ENCODE measurements around the gene PTPN13. TPM values are rescaled to one million over a fixed set of nuclear protein-coding genes. Genes with fewer than 3 reads are reported as not detected.

Gene PTPN13
- total RNA-seq, 1 experiment from 2014 or later = 107 TPM

GRCh38 chr4:86825511-86825910 lies 231.4 kb downstream of the PTPN13 start:
- no TSS peak for BruUV-seq (replicated peaks)
- Histone ChIP-seq H3K27me3 (replicated peaks; ENCODE audit: insufficient read depth, low read depth, low read length, poor library complexity) (no peaks in the 10 kb centered on the region), H3K27ac (ENCODE audit: low read depth, low read length, poor library complexity, severe bottlenecking) (no peak overlapping the region), H3K36me3 (ENCODE audit: insufficient read depth, low read length, poor library complexity, severe bottlenecking) (no peaks in the 10 kb centered on the region), H3K9me3 (ENCODE audit: low read depth, low read length, poor library complexity, severe bottlenecking) (no peaks in the 10 kb centered on the region), H3K4me1 (ENCODE audit: insufficient read depth, low read length, poor library complexity, severe bottlenecking) (no peaks in the 10 kb centered on the region), H3K4me3 (ENCODE audit: low read depth, low read length, poor library complexity, severe bottlenecking) (no peak overlapping the region)
- TF ChIP-seq CTCF (conservative IDR thresholded peaks at IDR 0.05; ENCODE audit: low read depth, low read length) (no peak), EZH2 (IDR thresholded peaks at IDR 0.05; ENCODE audit: borderline replicate concordance, low read depth, low read length, poor library complexity, severe bottlenecking) (no peak)
- ChIA-PET POLR2A (ENCODE audit: low non-redundant PET) (no interaction called here), CTCF (no interaction called here)
- DNase-seq (ENCODE audit: low spot score) = no peak
- intact Hi-C loops (cut with micrococcal nuclease; ENCODE audit: unreplicated experiment) = no loop called here

- no TSS peak for BruUV-seq (replicated peaks)
- peaks cover 6% of the 10 kb centered on the region for H3K4me1 ChIP-seq (ENCODE audit: insufficient read depth, low read length, poor library complexity, severe bottlenecking)
- no peaks in the 10 kb centered on the region for H3K36me3 ChIP-seq (ENCODE audit: insufficient read depth, low read length, poor library complexity, severe bottlenecking)
- no peak overlapping the region for H3K4me3 ChIP-seq (ENCODE audit: low read depth, low read length, poor library complexity, severe bottlenecking)
- H3K27ac ChIP-seq (ENCODE audit: low read depth, low read length, poor library complexity, severe bottlenecking) = no peak overlapping the region
- TF ChIP-seq EZH2 (IDR thresholded peaks at IDR 0.05; ENCODE audit: borderline replicate concordance, low read depth, low read length, poor library complexity, severe bottlenecking) = no peak
- TF ChIP-seq CTCF (conservative IDR thresholded peaks at IDR 0.05; ENCODE audit: low read depth, low read length) = no peak
- DNase-seq (ENCODE audit: low spot score) = no peak
- H3K9me3 ChIP-seq (ENCODE audit: low read depth, low read length, poor library complexity, severe bottlenecking) = no peaks in the 10 kb centered on the region
- ChIA-PET CTCF (no interaction called here), POLR2A (ENCODE audit: low non-redundant PET) (no interaction called here)
- intact Hi-C loops (cut with micrococcal nuclease; ENCODE audit: unreplicated experiment) = no loop called here
- no peaks in the 10 kb centered on the region for H3K27me3 ChIP-seq (replicated peaks; ENCODE audit: insufficient read depth, low read depth, low read length, poor library complexity)
These were observed 237.4 kb downstream of the PTPN13 start for GRCh38 chr4:86831262-86832130.

- no peak for DNase-seq (ENCODE audit: low spot score)
- H3K9me3 ChIP-seq (ENCODE audit: low read depth, low read length, poor library complexity, severe bottlenecking) = no peaks in the 10 kb centered on the region
- H3K27ac ChIP-seq (ENCODE audit: low read depth, low read length, poor library complexity, severe bottlenecking) = no peak overlapping the region
- ChIA-PET POLR2A (ENCODE audit: low non-redundant PET) (no interaction called here), CTCF (no interaction called here)
- peaks cover 6% of the 10 kb centered on the region for H3K4me1 ChIP-seq (ENCODE audit: insufficient read depth, low read length, poor library complexity, severe bottlenecking)
- intact Hi-C loops (cut with micrococcal nuclease; ENCODE audit: unreplicated experiment) = no loop called here
- no peaks in the 10 kb centered on the region for H3K27me3 ChIP-seq (replicated peaks; ENCODE audit: insufficient read depth, low read depth, low read length, poor library complexity)
- H3K4me3 ChIP-seq (ENCODE audit: low read depth, low read length, poor library complexity, severe bottlenecking) = no peak overlapping the region
- TF ChIP-seq EZH2 (IDR thresholded peaks at IDR 0.05; ENCODE audit: borderline replicate concordance, low read depth, low read length, poor library complexity, severe bottlenecking) (no peak), CTCF (conservative IDR thresholded peaks at IDR 0.05; ENCODE audit: low read depth, low read length) (no peak)
- no TSS peak for BruUV-seq (replicated peaks)
- H3K36me3 ChIP-seq (ENCODE audit: insufficient read depth, low read length, poor library complexity, severe bottlenecking) = no peaks in the 10 kb centered on the region
These were observed 239.5 kb downstream of the PTPN13 start for GRCh38 chr4:86833615-86834014.
